ENCODE results near the gene CHD5. TPM values are rescaled to one million over a fixed set of nuclear protein-coding genes. Genes with fewer than 3 reads are reported as not detected.

CHD5 gene
- total and polyA plus RNA-seq, 2 of the 13 experiments (the other 11 are each of a cell fraction or from before 2014, with no cell fraction given): 0.02 to 0.21 TPM

GRCh38 chr1:6062670-6063069 is 117.5 kb downstream of the CHD5 start (continued):
- TF ChIP-seq, protein P1, sequence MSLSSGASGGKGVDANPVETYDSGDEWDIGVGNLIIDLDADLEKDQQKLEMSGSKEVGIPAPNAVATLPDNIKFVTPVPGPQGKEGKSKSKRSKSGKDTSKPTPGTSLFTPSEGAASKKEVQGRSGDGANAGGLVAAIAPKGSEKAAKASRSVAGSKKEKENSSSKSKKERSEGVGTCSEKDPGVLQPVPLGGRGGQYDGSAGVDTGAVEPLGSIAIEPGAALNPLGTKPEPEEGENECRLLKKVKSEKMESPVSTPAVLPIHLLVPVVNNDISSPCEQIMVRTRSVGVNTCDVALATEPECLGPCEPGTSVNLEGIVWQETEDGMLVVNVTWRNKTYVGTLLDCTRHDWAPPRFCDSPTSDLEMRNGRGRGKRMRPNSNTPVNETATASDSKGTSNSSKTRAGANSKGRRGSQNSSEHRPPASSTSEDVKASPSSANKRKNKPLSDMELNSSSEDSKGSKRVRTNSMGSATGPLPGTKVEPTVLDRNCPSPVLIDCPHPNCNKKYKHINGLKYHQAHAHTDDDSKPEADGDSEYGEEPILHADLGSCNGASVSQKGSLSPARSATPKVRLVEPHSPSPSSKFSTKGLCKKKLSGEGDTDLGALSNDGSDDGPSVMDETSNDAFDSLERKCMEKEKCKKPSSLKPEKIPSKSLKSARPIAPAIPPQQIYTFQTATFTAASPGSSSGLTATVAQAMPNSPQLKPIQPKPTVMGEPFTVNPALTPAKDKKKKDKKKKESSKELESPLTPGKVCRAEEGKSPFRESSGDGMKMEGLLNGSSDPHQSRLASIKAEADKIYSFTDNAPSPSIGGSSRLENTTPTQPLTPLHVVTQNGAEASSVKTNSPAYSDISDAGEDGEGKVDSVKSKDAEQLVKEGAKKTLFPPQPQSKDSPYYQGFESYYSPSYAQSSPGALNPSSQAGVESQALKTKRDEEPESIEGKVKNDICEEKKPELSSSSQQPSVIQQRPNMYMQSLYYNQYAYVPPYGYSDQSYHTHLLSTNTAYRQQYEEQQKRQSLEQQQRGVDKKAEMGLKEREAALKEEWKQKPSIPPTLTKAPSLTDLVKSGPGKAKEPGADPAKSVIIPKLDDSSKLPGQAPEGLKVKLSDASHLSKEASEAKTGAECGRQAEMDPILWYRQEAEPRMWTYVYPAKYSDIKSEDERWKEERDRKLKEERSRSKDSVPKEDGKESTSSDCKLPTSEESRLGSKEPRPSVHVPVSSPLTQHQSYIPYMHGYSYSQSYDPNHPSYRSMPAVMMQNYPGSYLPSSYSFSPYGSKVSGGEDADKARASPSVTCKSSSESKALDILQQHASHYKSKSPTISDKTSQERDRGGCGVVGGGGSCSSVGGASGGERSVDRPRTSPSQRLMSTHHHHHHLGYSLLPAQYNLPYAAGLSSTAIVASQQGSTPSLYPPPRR (CRISPR knock-in tag; IDR thresholded peaks at IDR 0.05; ENCODE audit: borderline replicate concordance): no peak
- TF ChIP-seq MTF1 (CRISPR knock-in tag; IDR thresholded peaks at IDR 0.05) (no peak), GPN1 (CRISPR knock-in tag; IDR thresholded peaks at IDR 0.05; ENCODE audit: borderline replicate concordance) (no peak), ZNF33A (CRISPR knock-in tag; IDR thresholded peaks at IDR 0.05; ENCODE audit: borderline replicate concordance) (no peak), SCMH1 (CRISPR knock-in tag; IDR thresholded peaks at IDR 0.05; ENCODE audit: borderline replicate concordance) (no peak), MAFF (IDR thresholded peaks at IDR 0.05; ENCODE audit: low read depth, low read length) (peak; percentile 72), SUZ12 (IDR thresholded peaks at IDR 0.05; ENCODE audit: low read depth, low read length) (no peak), SETDB1 (CRISPR knock-in tag; IDR thresholded peaks at IDR 0.05; ENCODE audit: borderline replicate concordance) (no peak)
- TF ChIP-seq, protein P2, sequence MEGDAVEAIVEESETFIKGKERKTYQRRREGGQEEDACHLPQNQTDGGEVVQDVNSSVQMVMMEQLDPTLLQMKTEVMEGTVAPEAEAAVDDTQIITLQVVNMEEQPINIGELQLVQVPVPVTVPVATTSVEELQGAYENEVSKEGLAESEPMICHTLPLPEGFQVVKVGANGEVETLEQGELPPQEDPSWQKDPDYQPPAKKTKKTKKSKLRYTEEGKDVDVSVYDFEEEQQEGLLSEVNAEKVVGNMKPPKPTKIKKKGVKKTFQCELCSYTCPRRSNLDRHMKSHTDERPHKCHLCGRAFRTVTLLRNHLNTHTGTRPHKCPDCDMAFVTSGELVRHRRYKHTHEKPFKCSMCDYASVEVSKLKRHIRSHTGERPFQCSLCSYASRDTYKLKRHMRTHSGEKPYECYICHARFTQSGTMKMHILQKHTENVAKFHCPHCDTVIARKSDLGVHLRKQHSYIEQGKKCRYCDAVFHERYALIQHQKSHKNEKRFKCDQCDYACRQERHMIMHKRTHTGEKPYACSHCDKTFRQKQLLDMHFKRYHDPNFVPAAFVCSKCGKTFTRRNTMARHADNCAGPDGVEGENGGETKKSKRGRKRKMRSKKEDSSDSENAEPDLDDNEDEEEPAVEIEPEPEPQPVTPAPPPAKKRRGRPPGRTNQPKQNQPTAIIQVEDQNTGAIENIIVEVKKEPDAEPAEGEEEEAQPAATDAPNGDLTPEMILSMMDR (CRISPR knock-in tag; IDR thresholded peaks at IDR 0.05): no peak
- TF ChIP-seq, protein P3, sequence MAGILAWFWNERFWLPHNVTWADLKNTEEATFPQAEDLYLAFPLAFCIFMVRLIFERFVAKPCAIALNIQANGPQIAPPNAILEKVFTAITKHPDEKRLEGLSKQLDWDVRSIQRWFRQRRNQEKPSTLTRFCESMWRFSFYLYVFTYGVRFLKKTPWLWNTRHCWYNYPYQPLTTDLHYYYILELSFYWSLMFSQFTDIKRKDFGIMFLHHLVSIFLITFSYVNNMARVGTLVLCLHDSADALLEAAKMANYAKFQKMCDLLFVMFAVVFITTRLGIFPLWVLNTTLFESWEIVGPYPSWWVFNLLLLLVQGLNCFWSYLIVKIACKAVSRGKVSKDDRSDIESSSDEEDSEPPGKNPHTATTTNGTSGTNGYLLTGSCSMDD (CRISPR knock-in tag; IDR thresholded peaks at IDR 0.05): no peak
- TF ChIP-seq, protein P4, sequence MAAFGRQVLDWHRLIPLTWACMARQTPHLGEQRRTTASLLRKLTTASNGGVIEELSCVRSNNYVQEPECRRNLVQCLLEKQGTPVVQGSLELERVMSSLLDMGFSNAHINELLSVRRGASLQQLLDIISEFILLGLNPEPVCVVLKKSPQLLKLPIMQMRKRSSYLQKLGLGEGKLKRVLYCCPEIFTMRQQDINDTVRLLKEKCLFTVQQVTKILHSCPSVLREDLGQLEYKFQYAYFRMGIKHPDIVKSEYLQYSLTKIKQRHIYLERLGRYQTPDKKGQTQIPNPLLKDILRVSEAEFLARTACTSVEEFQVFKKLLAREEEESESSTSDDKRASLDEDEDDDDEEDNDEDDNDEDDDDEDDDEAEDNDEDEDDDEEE (CRISPR knock-in tag; IDR thresholded peaks at IDR 0.05): no peak

Data from HepG2 (cell line).